CD4-positive, alpha-beta T cell treated with Interleukin-4 for 1 hour (primary cell): ENCODE data around the gene PEA15.

Source experiments
- DNase-seq, 2 donors: peaks; one replicate each; pipeline ENCODE4 v3.0.0-alpha.2; 2020 to 2022

The PEA15 gene

DNA sequence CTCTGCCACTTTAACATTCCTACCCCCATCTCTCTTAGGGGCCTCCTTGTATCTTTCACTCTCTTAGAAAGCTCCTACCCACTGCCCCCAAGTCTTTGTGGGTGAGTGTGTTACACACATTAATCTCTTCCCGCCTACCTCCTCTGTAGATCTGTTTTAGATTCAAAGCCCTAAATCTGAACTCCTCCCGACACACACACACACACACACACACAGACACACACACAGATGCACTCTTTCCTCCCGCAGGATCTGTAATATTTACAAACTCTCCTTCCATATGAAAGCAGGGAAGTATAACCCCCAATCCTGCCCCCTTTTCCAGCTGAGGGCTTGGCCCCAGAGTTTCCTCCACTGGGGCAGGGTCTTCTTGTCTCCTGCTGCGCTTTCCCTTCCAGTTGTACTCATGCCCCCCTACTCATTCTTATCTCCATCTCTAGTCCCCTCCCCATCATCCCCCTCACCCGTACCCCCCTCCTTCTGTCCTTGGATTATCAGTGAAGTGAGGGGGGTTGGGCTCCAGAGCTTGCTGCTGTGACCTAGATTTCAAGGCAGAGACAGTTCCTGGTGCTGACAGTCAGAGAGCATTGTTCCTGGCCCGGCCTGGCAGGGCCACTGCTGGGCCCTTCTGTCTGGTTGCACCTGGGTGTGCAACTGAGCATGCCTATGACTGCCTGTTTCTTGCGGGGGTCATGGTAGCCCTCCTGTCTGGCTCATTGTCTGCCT lies 4.3 kb downstream of the PEA15 start:
- no peak for DNase-seq

- no peak for DNase-seq
Observed at GRCh38 chr1:160210561-160210960, 5.4 kb downstream of the PEA15 start.

GRCh38 chr1:160211046-160211790 lies 6.0 kb downstream of the PEA15 start:
- DNase-seq: no peak

- no peak for DNase-seq
Observed at GRCh38 chr1:160214481-160215140, 9.4 kb downstream of the PEA15 start.

DNA sequence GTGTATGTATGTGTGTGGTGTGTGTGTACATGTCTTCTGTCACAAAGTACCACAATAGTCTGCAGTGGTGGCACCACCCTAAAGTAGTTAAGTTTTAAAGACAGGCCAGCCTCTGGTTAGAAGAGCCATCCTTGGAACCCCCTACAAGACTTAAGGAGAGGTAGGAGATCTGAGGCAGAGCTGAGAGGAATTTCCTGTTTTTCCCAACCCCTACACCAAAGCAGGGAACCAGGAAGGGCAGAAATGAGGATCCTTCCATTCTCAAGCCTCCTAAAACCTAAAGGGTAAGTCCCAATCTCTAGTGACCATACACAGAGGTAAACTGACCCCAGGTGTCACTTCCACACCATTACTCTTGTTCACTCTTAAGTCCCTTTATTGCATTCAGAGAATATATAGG lies 11.1 kb downstream of the PEA15 start:
- no peak for DNase-seq

DNA sequence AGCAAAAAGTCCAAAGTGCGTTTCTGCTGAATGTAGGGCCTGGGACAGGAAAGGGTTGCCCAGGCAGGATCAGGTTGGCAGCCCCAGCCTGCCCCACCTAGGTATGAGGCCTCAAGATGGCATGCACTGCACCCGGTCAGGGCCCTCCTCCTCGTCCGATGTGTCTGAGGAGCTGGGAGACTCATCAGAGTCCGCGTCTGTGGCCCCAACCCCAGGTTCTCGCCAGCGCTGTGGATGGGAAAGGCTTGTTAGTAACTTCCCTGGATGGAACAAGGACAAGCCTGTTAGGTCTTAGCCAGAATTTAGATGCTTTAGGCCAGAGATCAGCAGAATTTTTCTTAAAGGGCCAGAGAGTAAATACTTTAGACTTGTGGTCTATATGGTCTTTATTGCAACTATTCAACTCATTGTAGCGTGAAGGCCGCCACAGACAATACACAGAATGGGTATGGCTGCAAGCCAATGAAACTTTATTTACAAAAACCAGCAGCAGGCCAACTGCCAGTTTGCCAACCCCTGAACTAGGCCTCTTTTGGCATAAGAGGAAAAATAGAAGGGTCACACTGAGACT lies 12.4 kb downstream of the PEA15 start:
- DNase-seq: no peak

DNA sequence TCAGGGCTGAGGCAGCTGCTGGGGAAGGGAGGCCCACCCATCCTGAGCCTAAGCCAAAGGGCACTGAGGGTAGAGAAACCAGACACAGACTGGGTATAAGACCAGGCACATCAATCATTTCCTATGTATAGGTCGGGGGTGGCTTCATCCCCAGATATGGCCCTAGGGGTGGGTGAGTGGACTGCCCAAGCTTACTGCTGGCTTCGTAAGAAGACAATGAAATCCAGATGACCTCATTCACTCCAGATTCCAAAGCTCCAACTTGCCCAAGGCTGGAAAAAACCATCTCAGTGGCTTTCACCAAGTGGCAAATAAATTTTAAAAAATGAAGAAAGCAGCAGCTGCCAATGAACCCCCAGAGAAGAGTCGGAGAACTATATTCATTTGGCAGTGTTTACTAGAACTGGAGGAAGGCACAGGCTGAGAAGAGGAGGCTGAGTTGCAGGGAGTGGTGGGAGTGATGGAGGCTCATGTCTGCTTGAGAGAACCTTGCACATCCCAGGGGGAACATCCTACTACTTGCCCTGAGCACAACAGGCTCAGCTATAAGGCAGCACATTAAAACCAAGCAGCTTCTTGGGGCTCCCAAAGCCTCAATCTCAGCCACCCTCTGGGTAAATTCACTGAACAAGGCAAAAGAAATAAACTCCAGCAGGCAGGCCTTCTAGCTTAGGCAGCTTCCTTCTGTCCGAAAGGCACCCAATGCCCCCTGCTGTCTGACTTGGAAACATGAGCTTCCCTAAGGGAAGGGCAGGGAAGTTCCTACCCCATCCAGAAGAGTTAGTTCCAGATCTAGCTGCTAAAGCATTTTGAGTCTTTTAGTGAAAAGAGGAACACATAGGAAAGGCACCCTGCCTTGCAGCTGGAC lies 14.1 kb downstream of the PEA15 start:
- DNase-seq: no peak

GRCh38 chr1:160220301-160220700 lies 15.1 kb downstream of the PEA15 start:
- DNase-seq: no peak

DNA sequence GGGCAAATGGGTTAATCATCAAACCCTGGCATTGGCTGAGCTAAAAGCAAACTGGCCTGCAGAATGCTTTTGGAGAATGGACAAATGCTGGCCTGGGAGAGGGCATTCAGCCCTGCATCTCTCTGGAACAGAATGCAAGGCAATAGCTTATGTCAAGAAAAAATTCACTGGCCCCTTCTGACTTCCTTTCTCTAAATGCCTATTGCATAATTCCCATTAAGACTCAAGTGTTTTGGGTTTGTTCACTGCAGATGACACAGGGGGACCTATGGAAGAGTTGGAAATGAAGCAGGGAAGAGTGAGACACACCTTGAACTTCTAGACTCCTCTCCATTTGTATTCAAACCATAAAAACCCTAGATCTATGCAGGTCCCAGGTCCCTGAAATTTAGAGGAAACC lies 15.9 kb downstream of the PEA15 start:
- DNase-seq: no peak

DNA sequence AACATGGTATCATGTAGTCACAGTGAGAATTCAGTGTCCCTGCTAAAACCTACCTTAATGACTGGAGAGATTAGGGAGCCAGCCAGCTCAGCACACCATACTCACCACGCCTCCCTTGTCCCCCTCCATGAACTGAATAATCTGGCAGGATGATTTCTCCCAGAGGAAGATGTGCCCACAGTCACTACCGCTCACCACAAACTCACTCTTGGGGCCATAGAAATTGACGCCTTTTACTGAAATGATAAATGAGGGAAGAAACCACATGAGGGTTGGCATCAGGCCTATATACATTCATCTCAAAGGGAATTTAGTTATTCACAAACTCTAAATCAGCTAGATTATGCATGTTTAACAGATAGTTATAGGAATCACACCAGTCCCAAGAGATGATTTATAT lies 17.4 kb downstream of the PEA15 start:
- no peak for DNase-seq

GRCh38 chr1:160224606-160225005 lies 19.4 kb downstream of the PEA15 start:
- no peak for DNase-seq

DNA sequence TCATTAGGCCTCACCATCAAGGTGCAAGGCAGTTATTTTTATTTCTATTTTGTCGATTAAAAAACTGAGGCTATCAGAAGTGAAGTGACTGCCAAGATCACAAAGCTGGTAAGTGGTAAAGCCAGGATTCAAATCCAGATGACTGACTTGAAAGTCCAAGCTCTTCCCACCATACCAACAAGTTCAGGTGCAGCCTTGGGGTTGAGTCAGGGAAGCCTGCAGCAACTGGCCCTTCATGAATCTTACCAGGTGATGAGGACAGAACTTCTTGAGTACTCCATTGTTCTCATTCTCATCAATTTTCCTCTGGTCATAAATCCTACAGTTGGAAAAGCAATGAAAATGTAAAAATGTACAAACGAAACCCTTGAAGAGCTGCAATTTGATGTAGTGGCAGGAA lies 20.2 kb downstream of the PEA15 start:
- DNase-seq: no peak

GRCh38 chr1:160226623-160227022 lies 21.4 kb downstream of the PEA15 start:
- no peak for DNase-seq

GRCh38 chr1:160227034-160227433 lies 21.9 kb downstream of the PEA15 start:
- DNase-seq: no peak

DNA sequence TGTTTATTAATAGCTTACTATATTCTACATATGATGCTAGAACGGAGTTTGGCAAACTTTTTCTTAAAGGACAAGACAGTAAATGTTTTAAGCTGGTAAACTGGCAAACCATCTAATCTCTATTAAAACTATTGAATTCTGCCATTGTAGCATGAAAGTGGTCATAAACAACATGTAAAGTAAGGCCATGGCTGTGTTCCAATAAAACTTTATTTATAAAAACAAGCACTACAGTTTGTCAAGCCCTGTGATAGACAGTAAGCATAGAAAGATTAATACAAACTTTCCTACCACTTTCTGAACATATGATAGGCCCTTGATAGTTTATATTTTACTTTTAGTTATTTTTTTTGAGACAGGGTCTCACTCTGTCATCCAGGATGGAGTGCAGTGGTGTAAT lies 22.4 kb downstream of the PEA15 start:
- DNase-seq: no peak

- DNase-seq: no peak
Observed at GRCh38 chr1:160228431-160228830, 23.2 kb downstream of the PEA15 start.

- no peak for DNase-seq
Observed at GRCh38 chr1:160232911-160233310, 27.7 kb downstream of the PEA15 start.

GRCh38 chr1:160236806-160237205 lies 31.6 kb downstream of the PEA15 start:
- DNase-seq: no peak

DNA sequence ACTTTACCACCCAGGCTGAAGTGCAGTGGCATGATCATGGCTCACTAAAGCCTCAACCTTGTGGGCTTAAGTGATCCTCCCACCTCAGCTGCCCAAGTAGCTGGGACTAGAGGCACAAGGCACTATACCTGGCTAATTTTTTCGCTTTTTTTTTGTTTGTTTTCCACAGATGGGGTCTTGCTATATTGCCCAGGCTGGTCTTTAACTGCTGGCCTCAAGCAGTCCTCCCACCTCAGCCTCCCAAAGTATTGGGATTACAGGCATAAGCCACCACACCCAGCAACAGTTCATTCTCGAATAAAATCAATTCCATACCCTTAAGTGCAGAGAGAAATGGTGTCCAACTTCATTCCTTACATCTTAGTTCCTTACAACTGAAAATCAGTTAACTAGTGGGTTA lies 32.4 kb downstream of the PEA15 start:
- no peak for DNase-seq

DNA sequence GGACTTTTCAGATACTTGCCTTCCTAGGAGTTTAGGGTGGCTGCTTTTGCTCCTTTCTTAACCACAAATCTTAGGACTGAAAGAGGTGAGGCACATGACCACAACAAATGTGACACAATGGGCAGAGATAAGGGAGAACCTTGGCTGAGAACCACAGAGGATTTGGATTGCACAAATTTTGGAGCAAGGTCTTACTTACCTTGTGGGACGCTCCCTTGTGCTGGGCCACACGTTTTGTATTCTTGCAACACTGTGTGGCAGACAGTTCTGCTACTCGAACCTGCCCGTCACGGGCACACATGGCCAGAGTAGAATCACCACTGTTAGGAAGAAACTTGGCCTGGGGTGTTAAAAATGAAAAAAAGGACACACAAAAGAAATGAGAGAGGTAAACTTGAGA lies 33.2 kb downstream of the PEA15 start:
- DNase-seq: no peak

DNA sequence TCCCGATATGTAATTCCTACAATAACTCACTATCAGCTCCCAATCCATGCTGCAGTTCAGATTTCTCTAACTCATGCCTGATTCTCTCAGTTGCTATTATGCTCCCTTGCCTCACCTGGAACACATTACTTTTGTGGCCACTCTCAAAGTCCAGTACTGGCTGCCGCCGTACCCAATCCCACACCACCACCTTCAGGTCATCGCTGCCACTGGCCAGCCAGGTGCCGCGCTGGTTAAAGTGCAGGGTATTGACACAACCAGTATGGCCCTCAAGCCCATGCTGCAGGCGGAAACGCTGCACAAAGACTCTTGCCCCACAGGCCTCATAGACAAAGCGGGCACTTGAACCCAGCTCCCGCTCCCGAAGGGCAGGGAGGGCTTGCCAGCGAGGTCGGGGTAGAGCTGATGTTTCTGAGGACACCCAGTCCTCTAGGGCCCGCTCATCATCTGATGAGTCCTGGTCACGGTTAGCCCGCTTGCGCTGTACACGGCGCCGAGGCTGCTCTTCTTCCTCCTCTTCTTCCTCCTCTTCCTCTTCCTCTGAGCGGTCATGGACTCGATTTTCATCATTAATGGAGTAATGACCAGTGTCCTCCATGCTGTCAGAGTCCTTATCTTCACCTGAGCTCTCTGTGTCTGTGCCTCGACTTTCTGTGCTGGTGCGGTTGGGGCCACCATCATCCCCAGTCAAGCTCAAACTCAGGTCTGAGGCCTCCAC lies 34.6 kb downstream of the PEA15 start:
- DNase-seq: no peak

DNA sequence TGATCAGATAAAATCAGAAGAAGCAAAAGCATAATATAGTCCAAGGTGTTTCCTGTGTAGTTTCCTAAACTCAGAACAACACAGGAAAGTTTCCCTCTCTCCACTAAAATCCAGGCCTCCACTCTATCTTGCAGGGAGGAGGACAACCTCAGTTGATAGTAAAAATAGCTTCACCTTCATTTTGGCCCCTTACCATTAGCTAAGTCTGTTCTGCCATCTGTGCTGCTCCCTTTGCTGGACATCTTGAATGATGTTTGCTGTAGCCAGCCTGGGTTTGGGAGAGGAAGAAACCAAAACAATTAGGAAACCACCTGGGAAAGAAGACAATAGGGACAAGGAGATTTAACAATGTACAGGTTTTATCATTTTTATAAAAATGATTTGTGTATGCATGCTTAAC lies 38.6 kb downstream of the PEA15 start:
- no peak for DNase-seq
